Hepatocyte (in vitro differentiated cells): ENCODE results near the gene DCC.

Source experiments
- EZH2 ChIP-seq: fragments of 200-600 bp; sonication (generic); IDR thresholded peaks from 2 replicates; pipeline ENCODE4 v1.6.1; 2016; ENCODE audit warnings: antibody characterized with exemption, mild to moderate bottlenecking, borderline replicate concordance
- EZH2phosphoT487 ChIP-seq: fragments of 200-600 bp; sonication (generic); IDR thresholded peaks from one replicate; pipeline ENCODE4 v1.6.1; 2018; ENCODE audit warnings: antibody characterized with exemption, mild to moderate bottlenecking, low read depth, moderate library complexity; ENCODE audit not compliant: unreplicated experiment, severe bottlenecking
- TF ChIP-seq, protein P1 (sequence below): fragments of 200-600 bp; sonication (generic); IDR thresholded peaks from 2 replicates; pipeline ENCODE4 v1.5.1; 2016; ENCODE audit warnings: antibody characterized with exemption, mild to moderate bottlenecking; ENCODE audit not compliant: poor library complexity

DNA sequence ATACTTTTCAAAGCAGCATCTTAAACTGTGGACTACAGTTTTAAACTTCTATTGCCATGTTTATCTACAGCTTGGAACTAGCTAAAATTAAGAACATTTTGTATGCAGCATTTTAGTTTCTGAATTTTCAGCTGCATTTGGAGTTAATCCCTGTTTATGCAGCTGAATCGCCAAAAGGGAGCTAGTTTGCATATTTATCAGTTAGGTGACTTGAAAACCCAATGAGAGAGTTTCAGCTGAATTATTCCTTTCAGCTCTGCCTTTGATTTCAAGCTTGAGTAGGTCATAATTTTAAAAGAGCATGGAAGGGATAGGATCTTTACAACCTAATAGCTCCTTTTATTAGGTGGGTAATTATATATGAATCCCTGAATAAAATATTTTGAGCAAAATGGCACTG lies 1191.9 kb downstream of the DCC start:
- TF ChIP-seq, protein P1, sequence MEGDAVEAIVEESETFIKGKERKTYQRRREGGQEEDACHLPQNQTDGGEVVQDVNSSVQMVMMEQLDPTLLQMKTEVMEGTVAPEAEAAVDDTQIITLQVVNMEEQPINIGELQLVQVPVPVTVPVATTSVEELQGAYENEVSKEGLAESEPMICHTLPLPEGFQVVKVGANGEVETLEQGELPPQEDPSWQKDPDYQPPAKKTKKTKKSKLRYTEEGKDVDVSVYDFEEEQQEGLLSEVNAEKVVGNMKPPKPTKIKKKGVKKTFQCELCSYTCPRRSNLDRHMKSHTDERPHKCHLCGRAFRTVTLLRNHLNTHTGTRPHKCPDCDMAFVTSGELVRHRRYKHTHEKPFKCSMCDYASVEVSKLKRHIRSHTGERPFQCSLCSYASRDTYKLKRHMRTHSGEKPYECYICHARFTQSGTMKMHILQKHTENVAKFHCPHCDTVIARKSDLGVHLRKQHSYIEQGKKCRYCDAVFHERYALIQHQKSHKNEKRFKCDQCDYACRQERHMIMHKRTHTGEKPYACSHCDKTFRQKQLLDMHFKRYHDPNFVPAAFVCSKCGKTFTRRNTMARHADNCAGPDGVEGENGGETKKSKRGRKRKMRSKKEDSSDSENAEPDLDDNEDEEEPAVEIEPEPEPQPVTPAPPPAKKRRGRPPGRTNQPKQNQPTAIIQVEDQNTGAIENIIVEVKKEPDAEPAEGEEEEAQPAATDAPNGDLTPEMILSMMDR, result no peak
- TF ChIP-seq EZH2 (no peak), EZH2phosphoT487 (no peak)
